Measurements from ENCODE around the gene TLE5.

The TLE5 gene

GRCh38 chr19:3024509-3024869 is 37.8 kb downstream of the TLE5 start:
- no peak for TF ChIP-seq CTCF (IDR thresholded peaks at IDR 0.05; ENCODE audit: insufficient read depth, low read length, poor library complexity, severe bottlenecking)
- TF ChIP-seq EZH2phosphoT487 (conservative IDR thresholded peaks at IDR 0.05; ENCODE audit: low read length), result no peak
- H3K36me3 ChIP-seq (ENCODE audit: low read length), result no peaks in the 10 kb centered on the region
- no peaks in the 10 kb centered on the region for H3K27me3 ChIP-seq (ENCODE audit: low read length)
- no peaks in the 10 kb centered on the region for H3K9me2 ChIP-seq (replicated peaks; ENCODE audit: insufficient read depth, low read length)
- no peaks in the 10 kb centered on the region for H3K9me3 ChIP-seq (ENCODE audit: insufficient read depth, low read length)
- no peak overlapping the region for H3K4me2 ChIP-seq (ENCODE audit: low read depth, low read length, poor library complexity, severe bottlenecking)
- no peak overlapping the region for H3K27ac ChIP-seq (ENCODE audit: low read depth, low read length)
- H3K4me3 ChIP-seq (ENCODE audit: insufficient read depth, low read length, poor library complexity, severe bottlenecking), result no peak overlapping the region
- H3F3A ChIP-seq (ENCODE audit: insufficient read depth), result no peaks in the 10 kb centered on the region
- no peaks in the 10 kb centered on the region for H3K79me2 ChIP-seq (ENCODE audit: insufficient read depth, low read length)
- H2AFZ ChIP-seq (ENCODE audit: low read depth, low read length, severe bottlenecking), result no peak overlapping the region
- H4K20me1 ChIP-seq (ENCODE audit: low read depth, low read length), result no peaks in the 10 kb centered on the region
- H3K9ac ChIP-seq (ENCODE audit: low read length), result no peak overlapping the region

GRCh38 chr19:3020321-3020960 is 41.9 kb downstream of the TLE5 start:
- no peaks in the 10 kb centered on the region for H3K27me3 ChIP-seq (ENCODE audit: low read length)
- H3K79me2 ChIP-seq (ENCODE audit: insufficient read depth, low read length), result no peaks in the 10 kb centered on the region
- no peak overlapping the region for H3K9ac ChIP-seq (ENCODE audit: low read length)
- no peak overlapping the region for H3K4me3 ChIP-seq (ENCODE audit: insufficient read depth, low read length, poor library complexity, severe bottlenecking)
- H3K9me2 ChIP-seq (replicated peaks; ENCODE audit: insufficient read depth, low read length), result no peaks in the 10 kb centered on the region
- H3K36me3 ChIP-seq (ENCODE audit: low read length), result no peaks in the 10 kb centered on the region
- no peak for TF ChIP-seq EZH2phosphoT487 (conservative IDR thresholded peaks at IDR 0.05; ENCODE audit: low read length)
- TF ChIP-seq CTCF (IDR thresholded peaks at IDR 0.05; ENCODE audit: insufficient read depth, low read length, poor library complexity, severe bottlenecking), result no peak
- no peaks in the 10 kb centered on the region for H4K20me1 ChIP-seq (ENCODE audit: low read depth, low read length)
- no peaks in the 10 kb centered on the region for H3F3A ChIP-seq (ENCODE audit: insufficient read depth)
- no peak overlapping the region for H3K27ac ChIP-seq (ENCODE audit: low read depth, low read length)
- no peak overlapping the region for H3K4me2 ChIP-seq (ENCODE audit: low read depth, low read length, poor library complexity, severe bottlenecking)
- no peak overlapping the region for H2AFZ ChIP-seq (ENCODE audit: low read depth, low read length, severe bottlenecking)
- H3K9me3 ChIP-seq (ENCODE audit: insufficient read depth, low read length), result no peaks in the 10 kb centered on the region

- no peak for TF ChIP-seq CTCF (IDR thresholded peaks at IDR 0.05; ENCODE audit: insufficient read depth, low read length, poor library complexity, severe bottlenecking)
- no peak for TF ChIP-seq EZH2phosphoT487 (conservative IDR thresholded peaks at IDR 0.05; ENCODE audit: low read length)
- H3K79me2 ChIP-seq (ENCODE audit: insufficient read depth, low read length), result no peaks in the 10 kb centered on the region
- no peaks in the 10 kb centered on the region for H3F3A ChIP-seq (ENCODE audit: insufficient read depth)
- H3K9me3 ChIP-seq (ENCODE audit: insufficient read depth, low read length), result no peaks in the 10 kb centered on the region
- H2AFZ ChIP-seq (ENCODE audit: low read depth, low read length, severe bottlenecking), result no peak overlapping the region
- H3K4me3 ChIP-seq (ENCODE audit: insufficient read depth, low read length, poor library complexity, severe bottlenecking), result no peak overlapping the region
- H3K27ac ChIP-seq (ENCODE audit: low read depth, low read length), result no peak overlapping the region
- H3K9me2 ChIP-seq (replicated peaks; ENCODE audit: insufficient read depth, low read length), result no peaks in the 10 kb centered on the region
- H3K36me3 ChIP-seq (ENCODE audit: low read length), result no peaks in the 10 kb centered on the region
- no peaks in the 10 kb centered on the region for H3K27me3 ChIP-seq (ENCODE audit: low read length)
- no peak overlapping the region for H3K9ac ChIP-seq (ENCODE audit: low read length)
- no peaks in the 10 kb centered on the region for H4K20me1 ChIP-seq (ENCODE audit: low read depth, low read length)
- H3K4me2 ChIP-seq (ENCODE audit: low read depth, low read length, poor library complexity, severe bottlenecking), result no peak overlapping the region
Observed at GRCh38 chr19:3019211-3019854, 43.0 kb downstream of the TLE5 start.

Measured in SU-DHL-6 (cell line).